Measurements from ENCODE around the gene C16orf92. TPM values are rescaled to one million over a fixed set of nuclear protein-coding genes. Genes with fewer than 3 reads are reported as not detected.

Gene C16orf92
- total and polyA plus RNA-seq, 2 experiments from 2014 or later, result 0.34 TPM; not detected in 1

DNA sequence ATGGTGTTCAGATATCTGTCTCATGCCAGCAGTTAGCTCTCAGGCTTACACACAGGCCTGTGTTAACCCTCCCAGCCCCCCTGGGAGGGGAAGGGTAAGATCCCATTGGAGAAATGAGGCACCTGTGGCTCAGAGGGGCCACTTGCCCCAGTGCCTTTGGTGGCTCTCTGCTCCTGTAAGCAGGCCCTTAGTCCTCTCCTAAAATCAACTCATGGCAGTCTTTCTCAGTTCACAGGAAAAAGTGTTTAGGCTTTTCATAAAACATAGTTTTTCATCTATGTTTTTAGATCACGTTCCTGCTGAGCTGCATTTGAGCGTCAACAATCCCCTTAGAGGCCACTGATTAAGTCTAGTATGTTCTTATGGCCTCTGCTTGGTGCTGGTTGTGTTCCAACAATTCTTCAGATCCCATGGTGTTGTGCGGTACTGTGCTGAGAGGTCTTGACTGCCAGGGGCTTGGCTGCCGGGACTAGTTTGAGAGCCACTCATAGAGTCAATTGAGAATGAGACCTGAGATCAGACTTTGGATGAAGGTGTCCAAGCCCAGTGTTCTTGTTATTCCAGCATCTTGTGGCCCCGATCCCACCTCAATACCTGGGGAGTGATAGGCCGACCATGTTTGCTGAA is 38.7 kb upstream of the C16orf92 start:
- no peaks in the 10 kb centered on the region; the same call in 2 of the 3 replicates for H3K4me1 Mint-ChIP-seq
- Histone ChIP-seq H3K4me3 (no peak overlapping the region), H3F3A (replicated peaks; ENCODE audit: low read depth) (no peaks in the 10 kb centered on the region), H3K27ac (ENCODE audit: low read depth) (no peak overlapping the region), H2AFZ (no peak overlapping the region), H3K27me3 (ENCODE audit: insufficient read depth) (no peaks in the 10 kb centered on the region), H3K4me2 (no peak overlapping the region), H3K36me3 (ENCODE audit: insufficient read depth) (peaks cover 29% of the 10 kb centered on the region), H4K20me1 (replicated peaks; ENCODE audit: insufficient read depth) (no peaks in the 10 kb centered on the region; the same call in 1 of the 2 replicates), H3K79me2 (replicated peaks; ENCODE audit: insufficient read depth) (no peaks in the 10 kb centered on the region), H3K9me2 (ENCODE audit: insufficient read depth) (no peaks in the 10 kb centered on the region), H3K4me1 (ENCODE audit: insufficient read depth) (no peaks in the 10 kb centered on the region)
- no peak for DNase-seq (ENCODE audit: low spot score)
- H3K36me3 Mint-ChIP-seq (ENCODE audit: low read depth), result peaks cover 71% of the 10 kb centered on the region
- peaks cover 5% of the 10 kb centered on the region for H3K27me3 Mint-ChIP-seq (ENCODE audit: insufficient read depth, low read depth, poor library complexity)
- no peak overlapping the region; the same call in 2 of the 3 replicates for H3K4me3 Mint-ChIP-seq
- ATAC-seq, result no peak
- TF ChIP-seq NANOG (IDR thresholded peaks at IDR 0.05; ENCODE audit: borderline replicate concordance) (no peak), POLR2AphosphoS5 (IDR thresholded peaks at IDR 0.05; ENCODE audit: low read depth) (no peak), STAT1 (IDR thresholded peaks at IDR 0.05; ENCODE audit: unreplicated experiment) (no peak), JUNB (IDR thresholded peaks at IDR 0.05; ENCODE audit: unreplicated experiment) (no peak), ETS1 (IDR thresholded peaks at IDR 0.05) (no peak), CREB1 (CRISPR knock-in tag; IDR thresholded peaks at IDR 0.05; ENCODE audit: low read depth) (no peak), EZH2 (IDR thresholded peaks at IDR 0.05; ENCODE audit: low read depth, unreplicated experiment) (no peak), ZNF114 (CRISPR knock-in tag; IDR thresholded peaks at IDR 0.05) (no peak), CTCF (conservative IDR thresholded peaks at IDR 0.05; ENCODE audit: low read depth in 2 of 2) (no peak), ZNF331 (CRISPR knock-in tag; IDR thresholded peaks at IDR 0.05; ENCODE audit: low read depth) (no peak), EZH2phosphoT487 (IDR thresholded peaks at IDR 0.05; ENCODE audit: unreplicated experiment) (no peak)
- TF ChIP-seq, protein P1, sequence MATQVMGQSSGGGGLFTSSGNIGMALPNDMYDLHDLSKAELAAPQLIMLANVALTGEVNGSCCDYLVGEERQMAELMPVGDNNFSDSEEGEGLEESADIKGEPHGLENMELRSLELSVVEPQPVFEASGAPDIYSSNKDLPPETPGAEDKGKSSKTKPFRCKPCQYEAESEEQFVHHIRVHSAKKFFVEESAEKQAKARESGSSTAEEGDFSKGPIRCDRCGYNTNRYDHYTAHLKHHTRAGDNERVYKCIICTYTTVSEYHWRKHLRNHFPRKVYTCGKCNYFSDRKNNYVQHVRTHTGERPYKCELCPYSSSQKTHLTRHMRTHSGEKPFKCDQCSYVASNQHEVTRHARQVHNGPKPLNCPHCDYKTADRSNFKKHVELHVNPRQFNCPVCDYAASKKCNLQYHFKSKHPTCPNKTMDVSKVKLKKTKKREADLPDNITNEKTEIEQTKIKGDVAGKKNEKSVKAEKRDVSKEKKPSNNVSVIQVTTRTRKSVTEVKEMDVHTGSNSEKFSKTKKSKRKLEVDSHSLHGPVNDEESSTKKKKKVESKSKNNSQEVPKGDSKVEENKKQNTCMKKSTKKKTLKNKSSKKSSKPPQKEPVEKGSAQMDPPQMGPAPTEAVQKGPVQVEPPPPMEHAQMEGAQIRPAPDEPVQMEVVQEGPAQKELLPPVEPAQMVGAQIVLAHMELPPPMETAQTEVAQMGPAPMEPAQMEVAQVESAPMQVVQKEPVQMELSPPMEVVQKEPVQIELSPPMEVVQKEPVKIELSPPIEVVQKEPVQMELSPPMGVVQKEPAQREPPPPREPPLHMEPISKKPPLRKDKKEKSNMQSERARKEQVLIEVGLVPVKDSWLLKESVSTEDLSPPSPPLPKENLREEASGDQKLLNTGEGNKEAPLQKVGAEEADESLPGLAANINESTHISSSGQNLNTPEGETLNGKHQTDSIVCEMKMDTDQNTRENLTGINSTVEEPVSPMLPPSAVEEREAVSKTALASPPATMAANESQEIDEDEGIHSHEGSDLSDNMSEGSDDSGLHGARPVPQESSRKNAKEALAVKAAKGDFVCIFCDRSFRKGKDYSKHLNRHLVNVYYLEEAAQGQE (IDR thresholded peaks at IDR 0.05; ENCODE audit: unreplicated experiment), result no peak
- TF ChIP-seq, protein P2, sequence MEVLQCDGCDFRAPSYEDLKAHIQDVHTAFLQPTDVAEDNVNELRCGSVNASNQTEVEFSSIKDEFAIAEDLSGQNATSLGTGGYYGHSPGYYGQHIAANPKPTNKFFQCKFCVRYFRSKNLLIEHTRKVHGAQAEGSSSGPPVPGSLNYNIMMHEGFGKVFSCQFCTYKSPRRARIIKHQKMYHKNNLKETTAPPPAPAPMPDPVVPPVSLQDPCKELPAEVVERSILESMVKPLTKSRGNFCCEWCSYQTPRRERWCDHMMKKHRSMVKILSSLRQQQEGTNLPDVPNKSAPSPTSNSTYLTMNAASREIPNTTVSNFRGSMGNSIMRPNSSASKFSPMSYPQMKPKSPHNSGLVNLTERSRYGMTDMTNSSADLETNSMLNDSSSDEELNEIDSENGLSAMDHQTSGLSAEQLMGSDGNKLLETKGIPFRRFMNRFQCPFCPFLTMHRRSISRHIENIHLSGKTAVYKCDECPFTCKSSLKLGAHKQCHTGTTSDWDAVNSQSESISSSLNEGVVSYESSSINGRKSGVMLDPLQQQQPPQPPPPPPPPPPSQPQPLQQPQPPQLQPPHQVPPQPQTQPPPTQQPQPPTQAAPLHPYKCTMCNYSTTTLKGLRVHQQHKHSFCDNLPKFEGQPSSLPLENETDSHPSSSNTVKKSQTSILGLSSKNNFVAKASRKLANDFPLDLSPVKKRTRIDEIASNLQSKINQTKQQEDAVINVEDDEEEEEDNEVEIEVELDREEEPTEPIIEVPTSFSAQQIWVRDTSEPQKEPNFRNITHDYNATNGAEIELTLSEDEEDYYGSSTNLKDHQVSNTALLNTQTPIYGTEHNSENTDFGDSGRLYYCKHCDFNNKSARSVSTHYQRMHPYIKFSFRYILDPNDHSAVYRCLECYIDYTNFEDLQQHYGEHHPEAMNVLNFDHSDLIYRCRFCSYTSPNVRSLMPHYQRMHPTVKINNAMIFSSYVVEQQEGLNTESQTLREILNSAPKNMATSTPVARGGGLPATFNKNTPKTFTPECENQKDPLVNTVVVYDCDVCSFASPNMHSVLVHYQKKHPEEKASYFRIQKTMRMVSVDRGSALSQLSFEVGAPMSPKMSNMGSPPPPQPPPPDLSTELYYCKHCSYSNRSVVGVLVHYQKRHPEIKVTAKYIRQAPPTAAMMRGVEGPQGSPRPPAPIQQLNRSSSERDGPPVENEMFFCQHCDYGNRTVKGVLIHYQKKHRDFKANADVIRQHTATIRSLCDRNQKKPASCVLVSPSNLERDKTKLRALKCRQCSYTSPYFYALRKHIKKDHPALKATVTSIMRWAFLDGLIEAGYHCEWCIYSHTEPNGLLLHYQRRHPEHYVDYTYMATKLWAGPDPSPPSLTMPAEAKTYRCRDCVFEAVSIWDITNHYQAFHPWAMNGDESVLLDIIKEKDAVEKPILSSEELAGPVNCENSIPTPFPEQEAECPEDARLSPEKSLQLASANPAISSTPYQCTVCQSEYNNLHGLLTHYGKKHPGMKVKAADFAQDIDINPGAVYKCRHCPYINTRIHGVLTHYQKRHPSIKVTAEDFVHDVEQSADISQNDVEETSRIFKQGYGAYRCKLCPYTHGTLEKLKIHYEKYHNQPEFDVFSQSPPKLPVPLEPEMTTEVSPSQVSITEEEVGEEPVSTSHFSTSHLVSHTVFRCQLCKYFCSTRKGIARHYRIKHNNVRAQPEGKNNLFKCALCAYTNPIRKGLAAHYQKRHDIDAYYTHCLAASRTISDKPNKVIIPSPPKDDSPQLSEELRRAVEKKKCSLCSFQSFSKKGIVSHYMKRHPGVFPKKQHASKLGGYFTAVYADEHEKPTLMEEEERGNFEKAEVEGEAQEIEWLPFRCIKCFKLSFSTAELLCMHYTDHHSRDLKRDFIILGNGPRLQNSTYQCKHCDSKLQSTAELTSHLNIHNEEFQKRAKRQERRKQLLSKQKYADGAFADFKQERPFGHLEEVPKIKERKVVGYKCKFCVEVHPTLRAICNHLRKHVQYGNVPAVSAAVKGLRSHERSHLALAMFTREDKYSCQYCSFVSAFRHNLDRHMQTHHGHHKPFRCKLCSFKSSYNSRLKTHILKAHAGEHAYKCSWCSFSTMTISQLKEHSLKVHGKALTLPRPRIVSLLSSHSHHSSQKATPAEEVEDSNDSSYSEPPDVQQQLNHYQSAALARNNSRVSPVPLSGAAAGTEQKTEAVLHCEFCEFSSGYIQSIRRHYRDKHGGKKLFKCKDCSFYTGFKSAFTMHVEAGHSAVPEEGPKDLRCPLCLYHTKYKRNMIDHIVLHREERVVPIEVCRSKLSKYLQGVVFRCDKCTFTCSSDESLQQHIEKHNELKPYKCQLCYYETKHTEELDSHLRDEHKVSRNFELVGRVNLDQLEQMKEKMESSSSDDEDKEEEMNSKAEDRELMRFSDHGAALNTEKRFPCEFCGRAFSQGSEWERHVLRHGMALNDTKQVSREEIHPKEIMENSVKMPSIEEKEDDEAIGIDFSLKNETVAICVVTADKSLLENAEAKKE (CRISPR knock-in tag; IDR thresholded peaks at IDR 0.05), result no peak
- H3K9me3 Mint-ChIP-seq, result no peaks in the 10 kb centered on the region; the same call in 1 of the 3 replicates
- H3K27ac Mint-ChIP-seq, result no peak overlapping the region
